ENCODE data around the gene MEAF6. TPM values are rescaled to one million over a fixed set of nuclear protein-coding genes. Genes with fewer than 3 reads are reported as not detected.

Gene MEAF6
- total and polyA plus RNA-seq, 2 of the 4 experiments (the other 2 are of a cell fraction), result 36.2 to 40.7 TPM

- H3K27me3 ChIP-seq (ENCODE audit: control insufficient read depth, insufficient read depth, low read length), result no peaks in the 10 kb centered on the region
- peaks cover 16 to 24% of the 10 kb centered on the region in 2 experiments for H3K79me1 ChIP-seq (ENCODE audit: low read depth in 1 of 2, low read length in 2 of 2)
- dilution Hi-C loops (cut with HindIII; ENCODE audit: low sequenced_read_pairs, unreplicated experiment) (no loop called here), in situ Hi-C loops (cut with MboI; ENCODE audit: low sequenced_read_pairs) (no loop called here), intact Hi-C loops (cut with micrococcal nuclease) (loop anchor here (5.0 kb wide), 1 partner anchor 81 kb away; no protein-coding TSS in a partner anchor)
- no peaks in the 10 kb centered on the region for H3K9me3 ChIP-seq (ENCODE audit: control insufficient read depth, insufficient read depth, low read length)
- no peak overlapping the region for H2AK9ac ChIP-seq (replicated peaks; ENCODE audit: low read depth, low read length, poor library complexity)
- no peak overlapping the region for H4K8ac ChIP-seq (ENCODE audit: low read depth in 2 of 2, low read length in 2 of 2)
- no TSS peak for BruUV-seq (replicated peaks)
- ChIA-PET POLR2A (ENCODE audit: unreplicated experiment) (no interaction called here), CTCF (no interaction called here)
- H4K91ac ChIP-seq (ENCODE audit: insufficient read depth, low read depth, low read length), result no peak overlapping the region
- no peak overlapping the region for H3K14ac ChIP-seq (replicated peaks; ENCODE audit: low read depth, low read length)
- H3K56ac ChIP-seq (ENCODE audit: extremely low read depth, insufficient read depth, low read length), result no peak overlapping the region
- no peak for ATAC-seq (ENCODE audit: low read depth)
- no peak overlapping the region for H2BK15ac ChIP-seq (ENCODE audit: low read depth, low read length)
- H2BK120ac ChIP-seq (ENCODE audit: low read depth, low read length), result no peak overlapping the region
- no peak for DNase-seq
- no peak overlapping the region for H2BK20ac ChIP-seq (ENCODE audit: low read depth, low read length)
- no peak overlapping the region for H3K4ac ChIP-seq (ENCODE audit: low read depth, low read length)
- H4K20me1 ChIP-seq (ENCODE audit: insufficient read depth, low read length), result no peaks in the 10 kb centered on the region
- no peak overlapping the region for H3K18ac ChIP-seq (ENCODE audit: low read depth, low read length)
- peaks cover 30% of the 10 kb centered on the region for H3K36me3 ChIP-seq (ENCODE audit: control insufficient read depth, insufficient read depth, low read length)
- no peak overlapping the region for H4K5ac ChIP-seq (ENCODE audit: low read depth, low read length)
- no peak overlapping the region for H2BK5ac ChIP-seq (ENCODE audit: low read depth, low read length, poor library complexity, severe bottlenecking)
- H3K23ac ChIP-seq (ENCODE audit: low read depth, low read length), result no peak overlapping the region
- H3K4me3 ChIP-seq (ENCODE audit: insufficient read depth, low read depth, low read length), result no peak overlapping the region
- no peaks in the 10 kb centered on the region; the same call in 1 of the 2 replicates for H3K9me1 ChIP-seq (ENCODE audit: insufficient read depth, low read length)
- TF ChIP-seq SMC3 (IDR thresholded peaks at IDR 0.05; ENCODE audit: low read depth, low read length) (no peak), CHD1 (IDR thresholded peaks at IDR 0.05; ENCODE audit: low read depth, low read length) (no peak), RCOR1 (IDR thresholded peaks at IDR 0.05; ENCODE audit: insufficient replicate concordance, low read length) (no peak), FOS (IDR thresholded peaks at IDR 0.05; ENCODE audit: low read depth, low read length) (no peak), NFE2L2 (IDR thresholded peaks at IDR 0.05; ENCODE audit: low read depth, low read length) (no peak), RFX5 (IDR thresholded peaks at IDR 0.05; ENCODE audit: low read depth, low read length) (no peak), BHLHE40 (IDR thresholded peaks at IDR 0.05; ENCODE audit: low read depth, low read length) (no peak), MAFK (IDR thresholded peaks at IDR 0.05; ENCODE audit: low read depth, low read length) (no peak), CEBPB (IDR thresholded peaks at IDR 0.05; ENCODE audit: low read depth, low read length) (no peak), ELK1 (IDR thresholded peaks at IDR 0.05; ENCODE audit: borderline replicate concordance, low read depth, low read length) (no peak)
- no CpG with 5 or more reads among the region's 2 CpGs for whole genome bisulfite sequencing, 2 experiments (ENCODE audit: extremely low coverage in 2 of 2, insufficient read length in 1 of 2)
- H2AK5ac ChIP-seq (ENCODE audit: low read depth, low read length), result no peak overlapping the region
- no peak overlapping the region for H3K9ac ChIP-seq (ENCODE audit: low read depth, low read length)
- H3K4me1 ChIP-seq (ENCODE audit: control insufficient read depth, insufficient read depth, low read length), result no peaks in the 10 kb centered on the region
- H3K27ac ChIP-seq (ENCODE audit: insufficient read depth, low read length), result no peak overlapping the region
- no peak overlapping the region for H3K4me2 ChIP-seq (ENCODE audit: low read depth, low read length)
- H2AFZ ChIP-seq (replicated peaks; ENCODE audit: low read length, poor library complexity), result no peak overlapping the region
Measured at GRCh38 chr1:37506740-37507139, 7.8 kb downstream of the MEAF6 start.
